Stomach (tissue), 9 donors: ENCODE measurements around the gene FRYL. TPM values are rescaled to one million over a fixed set of nuclear protein-coding genes. Genes with fewer than 3 reads are reported as not detected.

Experiments
- DNase-seq, 2 donors: peaks; one replicate each; pipeline versions ENCODE4 v3.0.0 to v3.0.0-alpha.2; 2013 to 2019
- H3K27ac ChIP-seq, 5 donors: fragments of 200-600 bp in 4 of 5; sonication (generic) in 4 of 5; one replicate each; pipeline ENCODE4 v1.5.1; 2013 to 2019; ENCODE audit warnings: mild to moderate bottlenecking in 1 of 5, moderate library complexity in 1 of 5
- H3K27me3 ChIP-seq, 3 donors: fragments of 200-600 bp; sonication (generic); one replicate each; pipeline ENCODE4 v1.5.1; 2017 to 2019; ENCODE audit warnings: mixed run types in 1 of 3
- H3K36me3 ChIP-seq, 4 donors: fragments of 200-600 bp; sonication (generic); 1 replicate in 3 of 4; 2 replicates in 1 of 4; pipeline ENCODE4 v1.5.1; 2016 to 2019
- H3K4me1 ChIP-seq, 4 donors: fragments of 200-600 bp; sonication (generic); one replicate each; pipeline ENCODE4 v1.5.1; 2016 to 2019
- H3K4me3 ChIP-seq, 4 donors: fragments of 200-600 bp; sonication (generic) in 3 of 4; one replicate each; pipeline ENCODE4 v1.5.1; 2016 to 2019; ENCODE audit warnings: mild to moderate bottlenecking in 1 of 4
- H3K9me3 ChIP-seq, 4 donors: fragments of 200-600 bp; sonication (generic); one replicate each; pipeline ENCODE4 v1.5.1; 2016 to 2019
- CTCF ChIP-seq, 7 experiments: fragments of 450-650 bp in 4 of 7; fragments of 200-600 bp in 3 of 7; sonication (generic) in 3 of 7; IDR thresholded peaks; one replicate each; pipeline ENCODE4 v1.5.1; 2016 to 2019; ENCODE audit warnings: antibody characterized with exemption in 7 of 7, control low read depth in 2 of 7, mild to moderate bottlenecking in 1 of 7
- EP300 ChIP-seq: sonication (generic); formaldehyde crosslinking; IDR thresholded peaks from one replicate; pipeline ENCODE4 v1.6.1; 2017; ENCODE audit warnings: antibody characterized with exemption
- POLR2A ChIP-seq, 4 donors: fragments of 450-650 bp; IDR thresholded peaks; one replicate each; pipeline ENCODE4 v1.6.1; 2016; ENCODE audit warnings: antibody characterized with exemption in 4 of 4, control low read depth in 2 of 4, mild to moderate bottlenecking in 1 of 4, moderate library complexity in 1 of 4
- POLR2AphosphoS5 ChIP-seq, 3 donors: sonication (generic); formaldehyde crosslinking; IDR thresholded peaks; one replicate each; pipeline ENCODE4 v1.6.1; 2016; ENCODE audit warnings: antibody characterized with exemption in 3 of 3
- WGBS, 5 donors: extraction: QIAGEN DNeasy Blood & Tissue Kit in 3 of 5; methylation state at CpG; one replicate each; pipeline versions ENCODE4 v1.1.5 to v1.1.7; 2013 to 2018; 5-methylcytosine and 5-hydroxymethylcytosine counted together
- intact Hi-C: fragments of 100-400 bp; cut with DNase I; formaldehyde crosslinking; loops from one replicate; pipeline ENCODE4 v1.15.1; 2023; ENCODE audit warnings: low total_unique reads
- polyA plus RNA-seq, 3 donors: library from polyadenylated mRNA; stranded (reverse); fragments of 200-250 nt; gene quantifications; one replicate each; pipeline ENCODE4 v1.2.3, GENCODE V29; 2013
- total RNA-seq, 5 donors: library from RNA; depleted of rRNA; stranded (reverse); fragments of >200 nt; gene quantifications; one replicate each; pipeline versions ENCODE4 v1.1.0 to v1.2.3, GENCODE V29; 2014 to 2016
- donor health status: healthy with polysubstance abuse.
- donor health status: Bipolar disorder and iron deficiency.
- donor health status: healthy.

FRYL gene
- total and polyA plus RNA-seq, 8 donors, result 6.4 to 697 (median 67.0) TPM

GRCh38 chr4:48470570-48470969 is 309.5 kb downstream of the FRYL start:
- Histone ChIP-seq H3K4me1 (no peaks in the 10 kb centered on the region), H3K9me3 (no peaks in the 10 kb centered on the region), H3K4me3 (no peak overlapping the region), H3K27ac (no peak overlapping the region), H3K36me3 (no peaks in the 10 kb centered on the region), H3K27me3 (no peaks in the 10 kb centered on the region)
- no peak for DNase-seq
- intact Hi-C loops, result no loop called here
- no peak for TF ChIP-seq CTCF (IDR thresholded peaks at IDR 0.05)
- TF ChIP-seq POLR2A (IDR thresholded peaks at IDR 0.05), result no peak
- no peak for TF ChIP-seq POLR2AphosphoS5 (IDR thresholded peaks at IDR 0.05)
- no peak for TF ChIP-seq EP300
- WGBS, 5 donors, result 34 to 42% (median 37%) methylated on average over 2 of the region's 2 CpGs

- no peak overlapping the region for H3K4me3 ChIP-seq
- H3K27me3 ChIP-seq, result no peaks in the 10 kb centered on the region
- intact Hi-C loops, result no loop called here
- 61 to 79% (median 65%) methylated on average over 1 of the region's 1 CpG for WGBS, 5 donors
- H3K36me3 ChIP-seq, result no peaks in the 10 kb centered on the region
- no peak for DNase-seq
- TF ChIP-seq CTCF (IDR thresholded peaks at IDR 0.05) (no peak), POLR2A (IDR thresholded peaks at IDR 0.05) (no peak), EP300 (no peak), POLR2AphosphoS5 (IDR thresholded peaks at IDR 0.05) (no peak)
- H3K9me3 ChIP-seq, result no peaks in the 10 kb centered on the region
- no peaks in the 10 kb centered on the region for H3K4me1 ChIP-seq
- no peak overlapping the region for H3K27ac ChIP-seq
Measured at GRCh38 chr4:48470137-48470536, 309.9 kb downstream of the FRYL start.

- no peak overlapping the region for H3K27ac ChIP-seq
- H3K4me1 ChIP-seq, result no peaks in the 10 kb centered on the region
- 61 to 82% (median 71%) methylated on average over 2 to 4 of the region's 5 CpGs for WGBS, 5 donors
- intact Hi-C loops, result no loop called here
- no peaks in the 10 kb centered on the region for H3K27me3 ChIP-seq
- no peak overlapping the region for H3K4me3 ChIP-seq
- TF ChIP-seq EP300 (no peak), POLR2A (IDR thresholded peaks at IDR 0.05) (no peak), POLR2AphosphoS5 (IDR thresholded peaks at IDR 0.05) (no peak), CTCF (IDR thresholded peaks at IDR 0.05) (no peak)
- peaks cover 0 to 10% (median 5%) of the 10 kb centered on the region in 4 donors for H3K9me3 ChIP-seq
- H3K36me3 ChIP-seq, result no peaks in the 10 kb centered on the region
- no peak for DNase-seq
Measured at GRCh38 chr4:48467891-48468290, 312.2 kb downstream of the FRYL start.

DNA sequence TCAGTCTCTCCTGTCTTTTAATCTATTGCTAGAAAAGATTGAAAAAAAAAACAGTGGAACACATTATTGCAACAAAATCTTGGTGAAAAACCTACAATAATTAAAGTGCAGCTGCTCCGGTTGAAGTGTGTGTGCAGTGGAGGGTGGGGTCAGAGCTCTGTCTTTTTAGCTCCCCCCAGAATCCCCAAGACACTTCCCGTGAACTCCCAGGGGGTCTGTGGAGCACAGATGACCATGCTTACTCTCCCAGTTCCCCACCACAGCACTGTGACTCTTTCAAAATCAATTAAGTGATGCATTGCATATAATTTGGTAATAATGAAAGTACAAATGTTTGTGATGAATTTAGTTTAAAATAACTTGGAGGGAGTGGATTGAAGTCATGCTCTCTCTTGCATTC is 312.6 kb downstream of the FRYL start:
- no peak overlapping the region for H3K27ac ChIP-seq
- WGBS, 5 donors, result 55 to 67% (median 61%) methylated on average over 2 of the region's 2 CpGs
- no peaks in the 10 kb centered on the region for H3K36me3 ChIP-seq
- TF ChIP-seq POLR2AphosphoS5 (IDR thresholded peaks at IDR 0.05) (no peak), POLR2A (IDR thresholded peaks at IDR 0.05) (no peak), CTCF (IDR thresholded peaks at IDR 0.05) (no peak), EP300 (no peak)
- H3K4me1 ChIP-seq, result no peaks in the 10 kb centered on the region
- peaks cover 0 to 10% (median 5%) of the 10 kb centered on the region in 4 donors for H3K9me3 ChIP-seq
- intact Hi-C loops, result no loop called here
- DNase-seq, result no peak
- H3K4me3 ChIP-seq, result no peak overlapping the region
- H3K27me3 ChIP-seq, result no peaks in the 10 kb centered on the region
